Measurements from ENCODE around the gene SMPD4. TPM values are rescaled to one million over a fixed set of nuclear protein-coding genes. Genes with fewer than 3 reads are reported as not detected.
"Not testable (repeated sequence)": the region's sequence is repeated elsewhere in the genome, so short reads cannot be mapped to it uniquely, and the experiment has no call there.

Gene SMPD4
- total RNA-seq, 4 donors from 2014 or later: 27.3 to 46.3 (median 36.9) TPM

DNA sequence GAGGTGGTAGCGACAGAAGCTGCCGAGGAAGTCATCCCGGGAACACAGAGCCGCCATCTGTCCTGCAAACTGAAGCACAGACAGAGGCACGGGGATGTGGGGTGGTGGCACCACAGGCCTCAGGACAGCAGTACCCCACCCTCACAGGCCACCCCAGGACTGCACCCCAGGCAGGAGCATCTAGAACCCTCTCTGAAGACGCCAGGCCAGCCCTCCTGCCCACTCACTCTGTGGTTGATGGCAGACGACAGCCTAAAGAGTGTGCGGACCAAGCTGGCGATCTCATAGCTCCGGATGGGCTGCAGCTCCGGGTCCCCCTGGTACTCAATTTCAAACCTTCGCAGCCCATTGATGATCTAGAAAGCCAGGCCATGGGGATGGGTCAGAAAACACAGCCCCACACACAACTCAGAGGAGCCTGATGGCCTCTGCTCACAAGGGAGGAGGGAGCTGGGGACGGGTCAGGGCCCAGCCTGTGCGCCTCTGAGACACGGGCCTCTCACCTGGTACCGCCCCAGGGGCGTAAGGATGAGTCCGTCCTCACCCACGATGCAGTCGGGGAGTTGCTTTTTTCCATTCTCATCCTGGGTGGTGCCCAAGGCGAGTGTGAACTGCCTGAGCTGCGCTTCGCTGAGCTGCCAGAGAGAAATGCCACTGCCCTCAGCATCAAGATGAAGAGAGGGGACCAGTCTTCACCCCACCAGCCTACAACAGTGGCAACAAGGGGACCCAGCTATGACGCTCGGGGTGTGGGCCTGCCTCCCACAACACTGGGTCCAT is 28.4 kb downstream of the SMPD4 start:
- Histone ChIP-seq H3K4me3 (no peak overlapping the region), H3K4me1 (peaks cover 0 to 5% (median 1%) of the 10 kb centered on the region in 4 donors), H3K36me3 (peaks cover 24 to 65% (median 45%) of the 10 kb centered on the region in 4 donors), H3K27ac (replicated peaks in 1 of 4) (no peak overlapping the region), H3K27me3 (no peaks in the 10 kb centered on the region), H3K9me3 (no peaks in the 10 kb centered on the region)
- 93% methylated on average over 5 of the region's 25 CpGs for WGBS
- DNase-seq (ENCODE audit: extremely low spot score): no peak
- TF ChIP-seq POLR2A (IDR thresholded peaks at IDR 0.05; ENCODE audit: low read depth) (no peak), EP300 (IDR thresholded peaks at IDR 0.05) (no peak), POLR2AphosphoS5 (IDR thresholded peaks at IDR 0.05) (no peak)
- TF ChIP-seq, protein P1, sequence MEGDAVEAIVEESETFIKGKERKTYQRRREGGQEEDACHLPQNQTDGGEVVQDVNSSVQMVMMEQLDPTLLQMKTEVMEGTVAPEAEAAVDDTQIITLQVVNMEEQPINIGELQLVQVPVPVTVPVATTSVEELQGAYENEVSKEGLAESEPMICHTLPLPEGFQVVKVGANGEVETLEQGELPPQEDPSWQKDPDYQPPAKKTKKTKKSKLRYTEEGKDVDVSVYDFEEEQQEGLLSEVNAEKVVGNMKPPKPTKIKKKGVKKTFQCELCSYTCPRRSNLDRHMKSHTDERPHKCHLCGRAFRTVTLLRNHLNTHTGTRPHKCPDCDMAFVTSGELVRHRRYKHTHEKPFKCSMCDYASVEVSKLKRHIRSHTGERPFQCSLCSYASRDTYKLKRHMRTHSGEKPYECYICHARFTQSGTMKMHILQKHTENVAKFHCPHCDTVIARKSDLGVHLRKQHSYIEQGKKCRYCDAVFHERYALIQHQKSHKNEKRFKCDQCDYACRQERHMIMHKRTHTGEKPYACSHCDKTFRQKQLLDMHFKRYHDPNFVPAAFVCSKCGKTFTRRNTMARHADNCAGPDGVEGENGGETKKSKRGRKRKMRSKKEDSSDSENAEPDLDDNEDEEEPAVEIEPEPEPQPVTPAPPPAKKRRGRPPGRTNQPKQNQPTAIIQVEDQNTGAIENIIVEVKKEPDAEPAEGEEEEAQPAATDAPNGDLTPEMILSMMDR (IDR thresholded peaks at IDR 0.05): no peak
- intact Hi-C loops (cut with DNase I): no loop called here

DNA sequence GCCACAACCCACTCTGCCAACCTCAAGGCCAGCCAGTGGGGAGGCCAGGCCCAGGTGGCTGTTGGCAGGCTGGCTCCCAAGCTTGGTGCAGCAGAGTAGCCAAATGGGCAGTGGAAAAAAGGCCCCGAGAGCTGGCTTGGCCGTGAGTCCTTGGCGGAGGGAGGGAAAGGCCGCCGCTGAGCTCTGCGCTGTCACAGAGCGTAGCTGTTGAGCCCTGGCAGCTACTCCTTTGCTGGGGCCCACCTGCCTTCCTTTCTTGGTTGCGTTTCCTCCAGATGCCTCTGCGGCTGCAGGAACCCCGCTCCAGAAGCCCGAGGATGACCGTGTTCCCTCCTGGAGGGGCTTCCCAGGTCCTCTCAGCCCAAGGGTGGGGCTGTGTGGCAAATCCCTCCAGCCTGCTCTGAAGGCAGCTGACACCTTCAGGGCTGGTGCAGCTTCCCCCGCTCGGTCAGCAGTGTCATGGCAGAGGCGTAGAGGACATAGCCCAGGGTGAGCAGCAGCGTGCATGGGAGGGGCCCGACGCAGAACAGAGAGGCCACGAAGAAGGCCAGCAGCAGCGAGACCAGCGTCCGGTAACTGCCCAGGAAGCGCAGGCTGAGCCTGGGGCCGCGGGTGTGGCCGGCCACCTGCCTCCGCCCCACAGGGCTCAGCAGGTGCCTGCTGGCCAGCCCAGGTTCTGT is 29.1 kb downstream of the SMPD4 start:
- H3K4me3 ChIP-seq; intact Hi-C loops (cut with DNase I); H3K27me3 ChIP-seq; H3K9me3 ChIP-seq; H3K4me1 ChIP-seq; DNase-seq (ENCODE audit: extremely low spot score); H3K27ac ChIP-seq (replicated peaks in 1 of 4): not testable (repeated sequence)
- H3K36me3 ChIP-seq: peaks cover 24 to 58% (median 41%) of the 10 kb centered on the region in 4 donors
- 91% methylated on average over 9 of the region's 27 CpGs for WGBS

- H3K4me3 ChIP-seq; H3K27ac ChIP-seq (replicated peaks in 1 of 4); DNase-seq (ENCODE audit: extremely low spot score); intact Hi-C loops (cut with DNase I); H3K4me1 ChIP-seq; H3K9me3 ChIP-seq; H3K27me3 ChIP-seq: not testable (repeated sequence)
- WGBS: 65% methylated on average over 5 of the region's 5 CpGs
- H3K36me3 ChIP-seq: peaks cover 24 to 49% (median 39%) of the 10 kb centered on the region in 4 donors
Measured at GRCh38 chr2:130151145-130151512, 30.3 kb downstream of the SMPD4 start.

- 90% methylated on average over 23 of the region's 23 CpGs for WGBS
- DNase-seq (ENCODE audit: extremely low spot score): no peak
- Histone ChIP-seq H3K4me3 (no peak overlapping the region), H3K27ac (replicated peaks in 1 of 4) (no peak overlapping the region), H3K36me3 (peaks cover 24 to 42% (median 37%) of the 10 kb centered on the region in 4 donors), H3K27me3 (no peaks in the 10 kb centered on the region), H3K9me3 (no peaks in the 10 kb centered on the region), H3K4me1 (peaks cover 0 to under 1% (median under 1%) of the 10 kb centered on the region in 4 donors)
- TF ChIP-seq POLR2A (IDR thresholded peaks at IDR 0.05; ENCODE audit: low read depth) (no peak), EP300 (IDR thresholded peaks at IDR 0.05) (no peak), POLR2AphosphoS5 (IDR thresholded peaks at IDR 0.05) (no peak)
- TF ChIP-seq, protein P1 (IDR thresholded peaks at IDR 0.05): no peak
- intact Hi-C loops (cut with DNase I): no loop called here
Measured at GRCh38 chr2:130150181-130151144, 30.9 kb downstream of the SMPD4 start.

DNA sequence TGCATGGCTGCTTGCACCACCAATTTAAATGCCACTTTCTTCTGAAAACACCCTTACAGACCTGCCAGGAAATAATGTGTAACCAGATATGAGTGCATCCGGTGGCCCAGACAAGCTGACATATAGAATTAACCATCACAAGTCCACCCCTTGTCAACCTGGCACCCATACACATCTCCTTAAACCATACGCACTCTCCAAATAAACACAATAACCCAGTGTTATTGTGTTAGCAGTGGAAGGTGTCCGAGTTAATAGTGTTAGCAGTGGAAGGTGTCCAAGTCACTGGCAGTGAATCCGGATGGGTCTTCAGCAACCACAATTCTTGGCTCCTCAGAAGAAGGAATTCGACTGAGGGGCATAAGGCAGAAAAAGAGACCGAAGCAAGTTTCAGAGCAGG is 32.9 kb downstream of the SMPD4 start:
- H3K4me1 ChIP-seq: peaks cover 0 to 16% (median 14%) of the 10 kb centered on the region in 4 donors
- DNase-seq (ENCODE audit: extremely low spot score); intact Hi-C loops (cut with DNase I); H3K27ac ChIP-seq (replicated peaks in 1 of 4); H3K4me3 ChIP-seq; H3K27me3 ChIP-seq; H3K9me3 ChIP-seq: not testable (repeated sequence)
- peaks cover 15 to 23% (median 20%) of the 10 kb centered on the region in 4 donors for H3K36me3 ChIP-seq
- WGBS: 32% methylated on average over 6 of the region's 6 CpGs

DNA sequence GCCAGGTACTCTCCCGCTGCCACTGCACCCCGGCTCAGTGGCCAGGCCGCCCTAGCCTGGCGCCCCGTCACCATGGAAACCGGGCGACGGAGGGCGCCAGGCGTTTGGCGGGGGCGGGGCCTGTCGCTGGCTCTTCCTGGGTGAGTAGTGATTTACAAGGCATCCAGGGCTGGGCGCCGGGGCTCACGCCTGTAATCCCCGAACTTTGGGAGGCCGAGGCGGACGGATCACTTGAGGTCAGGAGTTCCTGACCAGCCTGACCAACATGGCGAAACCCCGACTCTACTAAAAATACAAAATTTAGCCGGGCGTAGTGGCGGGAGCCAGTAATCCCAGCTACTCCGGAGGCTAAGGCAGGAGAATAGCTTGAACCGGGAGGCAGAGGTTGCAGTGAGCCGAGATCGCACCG is 36.4 kb downstream of the SMPD4 start, which contains the start of gene CCDC74B:
CCDC74B (minus strand) TSS at position 107 of the 409 bp plus-strand sequence. CDS start 116 bp downstream, outside the sequence.
- H3K9me3 ChIP-seq; intact Hi-C loops (cut with DNase I); H3K36me3 ChIP-seq; DNase-seq (ENCODE audit: extremely low spot score): not testable (repeated sequence)
- 19% methylated on average over 17 of the region's 30 CpGs for WGBS
- peak within 1 kb of the TSS; percentile 46 to 57 (median 51) for H3K4me3 ChIP-seq
- H3K4me1 ChIP-seq: peaks cover 0 to 17% (median 16%) of the 10 kb centered on the region in 4 donors
- H3K27ac ChIP-seq (replicated peaks in 1 of 4): peak within 1 kb of the TSS in 1 of 4 donors; percentile 13
- peaks cover 0 to 13% (median 0%) of the 10 kb centered on the region in 4 donors for H3K27me3 ChIP-seq

- peaks cover 0 to 17% (median 16%) of the 10 kb centered on the region in 4 donors for H3K4me1 ChIP-seq
- intact Hi-C loops (cut with DNase I); H3K27ac ChIP-seq (replicated peaks in 1 of 4); H3K36me3 ChIP-seq; H3K9me3 ChIP-seq; DNase-seq (ENCODE audit: extremely low spot score): not testable (repeated sequence)
- H3K4me3 ChIP-seq: peak overlapping the region; percentile 46 to 57 (median 51)
- peaks cover 0 to 13% (median 0%) of the 10 kb centered on the region in 4 donors for H3K27me3 ChIP-seq
- 53% methylated on average over 16 of the region's 28 CpGs for WGBS
Measured at GRCh38 chr2:130143266-130144039, 37.9 kb downstream of the SMPD4 start.

- Histone ChIP-seq H3K4me1 (peaks cover 0 to 17% (median 16%) of the 10 kb centered on the region in 4 donors), H3K27me3 (peaks cover 0 to 13% (median 0%) of the 10 kb centered on the region in 4 donors)
- H3K27ac ChIP-seq (replicated peaks in 1 of 4); DNase-seq (ENCODE audit: extremely low spot score); H3K4me3 ChIP-seq; H3K9me3 ChIP-seq; H3K36me3 ChIP-seq; intact Hi-C loops (cut with DNase I): not testable (repeated sequence)
- WGBS: 88% methylated on average over 12 of the region's 13 CpGs
Measured at GRCh38 chr2:130142396-130143265, 38.8 kb downstream of the SMPD4 start.
